GM18909 (cell line): Measurements from ENCODE around the gene AIFM3.
"Not testable (repeated sequence)": the region's sequence is repeated elsewhere in the genome, so short reads cannot be mapped to it uniquely, and the experiment has no call there.

Source experiments
- ATAC-seq: cut with Tn5 transposase; IDR thresholded peaks from one replicate; pipeline ENCODE4 v1.9.1; 2021; ENCODE audit warnings: mild to moderate bottlenecking; ENCODE audit not compliant: unreplicated experiment, poor library complexity

The AIFM3 gene

DNA sequence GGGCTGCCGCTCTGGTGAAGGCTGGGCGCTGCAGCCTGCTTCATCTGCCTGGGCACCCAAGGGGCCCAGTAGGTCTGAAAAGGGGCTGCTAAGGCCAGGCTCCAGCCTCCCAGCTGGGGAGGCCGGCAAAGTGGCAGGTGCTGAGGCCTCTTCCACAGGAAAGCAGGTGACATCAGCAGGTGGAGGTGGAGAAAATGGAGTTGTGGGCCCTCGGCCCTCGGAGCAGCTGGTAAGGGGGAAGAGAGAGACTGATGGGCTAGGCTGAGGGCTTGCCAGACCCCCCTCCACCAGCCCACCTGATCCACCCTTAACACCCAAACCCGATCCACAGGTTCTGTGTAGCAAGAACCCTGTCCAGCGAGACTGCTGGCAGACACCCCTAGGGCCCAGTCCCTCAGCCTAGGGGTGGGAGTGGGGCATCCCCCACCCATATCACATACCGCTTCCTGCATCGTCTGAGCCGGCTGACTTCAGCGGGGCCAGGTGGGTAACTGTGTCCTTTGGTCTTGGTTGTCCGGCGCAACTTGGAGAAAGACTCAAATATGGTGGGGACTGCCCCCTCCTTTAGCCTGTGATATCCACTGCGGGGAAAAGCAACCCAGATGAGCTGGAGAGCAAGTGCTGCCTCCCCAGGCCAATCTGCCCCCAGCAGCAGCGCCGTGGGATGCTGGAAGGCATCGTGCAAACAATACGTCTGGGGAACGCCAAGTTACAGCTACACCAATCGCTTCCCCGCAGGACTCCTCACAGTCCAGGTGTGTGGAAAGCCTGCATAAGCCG lies 33.3 kb downstream of the AIFM3 start:
- no peak for ATAC-seq

DNA sequence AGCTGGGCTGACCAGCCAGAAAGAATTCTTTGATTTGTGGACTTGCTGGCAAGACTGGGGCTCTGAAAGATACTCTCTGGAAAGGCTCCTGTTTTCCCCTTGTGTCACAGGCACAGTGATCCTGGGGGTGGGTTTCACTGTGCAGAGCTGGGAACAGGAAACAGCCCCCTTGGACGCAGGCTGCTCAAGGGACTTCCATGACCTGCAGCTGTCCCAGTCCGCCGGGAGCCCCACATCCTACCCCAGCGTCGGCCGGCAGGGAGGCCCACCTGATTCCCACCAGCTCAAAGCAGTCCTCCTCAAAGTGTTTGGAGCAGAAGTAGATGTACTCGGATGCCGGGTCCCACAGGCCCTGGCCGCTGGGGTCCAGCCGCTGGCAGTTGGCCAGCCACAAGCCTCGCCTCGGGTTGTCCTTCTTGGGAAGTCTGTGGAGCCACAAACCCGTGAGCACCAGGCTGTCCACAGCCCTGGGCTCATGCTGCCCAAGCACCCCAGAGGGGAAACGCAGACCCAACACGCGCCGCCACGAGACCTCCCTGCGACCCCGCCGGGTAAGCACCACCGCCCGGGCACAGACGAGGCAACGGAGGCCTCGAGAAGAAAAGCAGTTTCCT lies 34.0 kb downstream of the AIFM3 start:
- ATAC-seq = peak; percentile 11

DNA sequence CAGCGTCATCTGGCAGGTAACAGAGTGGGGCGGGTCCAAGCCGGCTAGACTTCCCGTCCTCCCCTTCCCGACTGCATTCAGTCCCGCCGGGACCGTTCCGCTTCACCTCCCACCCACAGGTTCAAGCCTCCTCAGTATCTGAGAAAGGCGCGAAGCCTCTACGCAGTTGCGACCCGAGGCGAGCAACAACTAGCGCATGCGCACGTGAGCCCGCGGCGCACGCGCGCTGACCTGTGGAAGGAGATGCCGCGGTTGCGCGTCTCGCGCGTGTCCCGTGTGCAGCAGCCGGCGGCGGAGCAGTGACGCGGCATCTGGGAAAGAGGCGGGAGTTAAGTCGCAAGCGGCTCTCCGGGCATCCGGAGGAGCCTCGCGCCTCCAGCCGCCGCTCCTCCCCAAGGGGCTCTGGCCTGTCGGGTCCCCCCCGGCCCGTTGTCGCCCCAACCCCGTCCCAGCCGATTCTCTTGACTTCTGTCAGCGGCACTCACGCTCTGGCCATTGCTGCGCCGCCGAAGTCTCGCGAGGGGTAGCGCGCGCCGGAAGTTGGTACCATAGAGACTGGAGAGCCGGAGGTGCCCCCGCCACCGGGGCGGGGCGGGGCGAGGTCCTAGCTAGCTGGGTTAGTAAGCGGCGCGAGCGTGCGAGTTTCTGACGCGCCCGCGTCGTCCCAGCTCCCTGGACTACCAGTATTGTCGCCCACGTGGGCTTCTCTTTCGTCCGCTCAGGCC lies 34.7 kb downstream of the AIFM3 start, which contains the start of gene THAP7:
Gene THAP7 (minus strand): TSS at position 518 of the 725 bp plus-strand sequence. CDS start 207 bp downstream, at position 311.
- ATAC-seq = peak; percentile 88

DNA sequence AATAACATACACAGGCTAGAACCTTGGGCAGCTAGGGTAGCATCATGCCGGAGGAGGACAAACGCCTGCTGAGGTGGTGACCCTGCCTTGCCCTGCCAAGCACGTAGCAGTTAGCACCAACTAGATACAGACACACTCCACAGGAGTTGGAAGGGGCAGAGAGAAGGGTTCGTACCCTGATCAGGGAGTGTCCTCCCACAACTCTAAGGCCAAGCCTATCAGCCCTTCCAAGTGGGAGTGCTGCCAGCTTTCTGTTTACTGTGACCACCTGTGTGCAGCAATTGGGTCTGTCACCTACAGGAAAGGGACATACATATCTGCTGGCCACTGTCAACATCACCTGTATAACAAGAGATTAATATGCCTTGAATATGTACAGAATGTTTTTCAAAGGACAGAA lies 36.7 kb downstream of the AIFM3 start:
- no peak for ATAC-seq

DNA sequence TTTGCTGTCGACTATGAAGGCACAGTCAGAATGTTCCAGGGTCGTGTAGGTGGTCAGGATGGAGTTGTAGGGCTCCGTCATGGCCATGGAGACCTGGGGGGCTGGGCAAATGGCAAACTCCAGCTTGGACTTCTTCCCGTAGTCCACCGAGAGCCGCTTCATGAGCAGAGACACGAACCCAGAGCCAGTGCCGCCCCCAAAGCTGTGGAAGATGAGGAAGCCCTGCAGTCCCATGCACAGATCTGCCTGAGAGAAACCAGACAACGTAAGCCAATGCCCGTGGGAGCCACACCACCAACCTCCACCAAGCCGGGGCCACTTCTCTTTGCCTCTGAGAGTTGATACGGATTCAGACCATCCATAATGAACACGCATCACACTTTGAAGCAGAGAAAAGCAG lies 42.2 kb downstream of the AIFM3 start:
- not testable (repeated sequence) for ATAC-seq

DNA sequence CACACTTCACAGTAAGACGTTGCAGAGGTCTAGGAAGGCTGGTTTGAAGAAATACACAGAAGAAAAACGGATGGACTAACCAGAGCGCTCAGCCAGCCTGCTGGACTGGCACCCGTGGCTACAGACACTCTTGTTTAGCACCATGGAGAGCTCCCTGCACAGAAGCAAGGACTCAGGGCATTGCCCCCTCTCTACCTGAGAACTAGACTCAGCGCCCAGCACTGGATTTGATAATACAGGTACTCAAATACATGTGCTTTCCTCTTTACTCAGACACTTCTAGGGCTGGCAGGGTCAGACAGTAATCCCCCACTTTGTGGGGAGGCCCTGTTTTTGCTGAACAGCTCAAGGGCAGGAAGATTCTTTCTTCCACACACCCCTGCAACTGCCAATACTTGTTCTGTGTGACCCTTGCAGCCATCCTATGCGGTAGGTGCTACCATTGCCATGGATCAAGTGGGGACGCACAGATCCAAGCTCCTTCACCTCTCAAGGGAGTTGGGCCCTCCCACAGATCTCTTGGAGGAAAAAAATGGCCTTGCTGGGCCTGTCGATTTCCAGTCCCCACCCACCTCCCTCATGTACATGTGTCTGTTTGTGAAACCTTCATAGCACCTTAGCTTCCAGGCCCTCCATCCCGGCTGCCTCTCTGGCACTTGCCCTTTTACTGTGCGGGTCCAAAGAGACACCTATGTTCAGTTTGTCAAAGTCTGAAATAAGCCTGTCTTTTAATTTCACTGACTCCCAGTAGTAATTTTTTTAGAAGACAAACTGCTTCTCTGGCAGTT lies 42.8 kb downstream of the AIFM3 start:
- ATAC-seq = no peak

DNA sequence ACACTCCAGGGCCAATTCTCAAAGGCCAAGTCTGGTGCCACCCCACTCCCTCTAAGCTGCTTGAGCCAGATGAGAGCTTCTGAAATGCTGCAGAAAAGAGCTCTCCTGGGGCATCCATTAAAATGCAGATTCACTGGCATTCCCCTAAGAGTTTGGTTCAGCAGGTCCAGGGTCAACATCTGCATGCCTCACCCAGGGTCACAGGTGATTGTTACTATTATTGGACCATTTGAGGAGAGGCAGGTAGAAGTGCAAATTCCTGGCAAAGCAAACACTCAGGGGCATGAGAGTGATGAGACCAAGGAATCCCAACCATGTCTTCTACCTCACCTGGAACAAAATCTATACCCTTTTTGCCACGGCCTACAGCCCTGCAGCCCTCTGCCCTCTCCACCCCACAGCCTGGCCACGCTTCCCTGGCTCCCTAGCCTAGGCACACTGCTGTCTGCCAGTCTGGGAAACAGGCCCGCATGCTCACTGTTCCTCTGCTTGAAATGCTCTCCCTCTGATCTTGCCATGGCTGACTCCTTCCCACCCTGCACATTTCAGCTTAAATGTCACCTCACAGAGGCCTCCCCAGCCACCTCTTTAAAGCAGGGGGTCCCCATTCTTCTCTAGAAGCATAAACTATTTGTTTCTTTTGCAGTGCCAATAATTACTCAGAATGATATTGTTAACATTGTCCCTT lies 43.5 kb downstream of the AIFM3 start:
- ATAC-seq = no peak

DNA sequence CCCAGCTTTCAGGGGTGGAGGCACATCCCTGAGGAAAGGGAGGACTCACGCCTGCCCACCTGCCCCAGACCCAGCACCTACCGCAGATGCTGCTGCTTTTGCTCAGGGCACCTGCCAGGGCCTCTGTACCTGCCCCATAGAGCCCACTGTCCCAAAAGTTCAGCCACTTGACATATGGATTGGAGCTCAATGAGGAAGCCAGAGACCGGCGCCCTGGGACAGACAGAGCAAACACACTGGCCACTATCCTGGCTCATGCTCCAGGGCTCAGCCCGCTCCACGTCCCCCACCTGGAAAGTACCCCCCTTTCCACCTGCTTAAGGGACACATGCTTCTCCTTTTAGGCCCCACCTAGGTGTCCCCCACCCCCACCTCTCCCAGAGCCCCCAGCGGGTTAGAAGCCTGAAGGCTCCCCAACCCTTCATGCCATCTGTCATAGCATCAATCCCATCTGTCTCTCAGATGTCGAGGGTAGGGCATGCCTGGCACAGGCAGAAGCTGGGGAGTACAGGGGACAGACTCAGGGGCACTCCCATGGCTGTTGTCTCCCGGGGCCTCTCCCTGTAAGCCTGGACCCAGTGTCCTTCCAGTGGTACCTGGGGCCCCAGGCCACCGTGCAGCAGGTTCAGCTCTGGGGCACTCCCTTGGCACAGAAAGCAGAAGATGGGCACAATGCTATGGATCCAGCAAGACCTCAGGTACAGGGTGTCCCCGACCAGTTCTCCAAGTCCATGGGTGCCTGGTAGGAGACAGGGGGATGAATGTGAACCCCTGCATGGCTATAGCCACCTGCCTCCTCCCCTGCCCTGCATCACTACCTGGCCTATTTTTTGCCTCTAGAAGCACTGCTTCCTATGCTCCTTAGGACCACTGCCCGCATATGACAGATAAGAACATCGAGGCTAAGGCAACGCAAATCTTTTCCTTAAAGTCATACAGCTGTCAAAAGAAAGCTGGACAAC lies 45.7 kb downstream of the AIFM3 start:
- no peak for ATAC-seq

DNA sequence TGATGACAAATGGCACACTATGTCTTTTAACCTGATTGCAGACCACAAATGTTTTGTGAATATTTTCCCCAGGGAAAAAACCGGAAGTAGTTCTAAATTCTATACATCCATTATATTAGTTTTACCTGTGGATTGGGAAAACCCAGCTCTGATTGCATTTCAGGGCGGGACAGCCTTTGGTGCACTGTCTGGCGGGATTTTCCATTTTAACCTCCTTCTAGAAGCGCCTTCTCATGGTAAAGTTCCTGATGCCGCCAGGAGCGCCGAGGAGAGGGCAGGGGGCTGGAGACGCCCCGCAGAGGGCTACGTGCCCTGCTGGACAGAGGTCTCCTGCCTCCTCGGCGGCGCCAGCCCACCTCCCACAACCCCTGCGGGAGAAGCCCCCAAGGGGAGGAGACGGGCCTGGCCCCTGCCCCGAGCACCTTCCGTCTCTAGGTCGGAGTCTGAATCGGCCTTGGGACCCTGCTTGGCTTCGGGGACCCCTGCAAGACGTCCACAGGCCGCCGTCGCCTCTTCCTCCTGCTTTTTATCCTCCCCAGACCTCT lies 46.7 kb downstream of the AIFM3 start:
- peak; percentile 12 for ATAC-seq

DNA sequence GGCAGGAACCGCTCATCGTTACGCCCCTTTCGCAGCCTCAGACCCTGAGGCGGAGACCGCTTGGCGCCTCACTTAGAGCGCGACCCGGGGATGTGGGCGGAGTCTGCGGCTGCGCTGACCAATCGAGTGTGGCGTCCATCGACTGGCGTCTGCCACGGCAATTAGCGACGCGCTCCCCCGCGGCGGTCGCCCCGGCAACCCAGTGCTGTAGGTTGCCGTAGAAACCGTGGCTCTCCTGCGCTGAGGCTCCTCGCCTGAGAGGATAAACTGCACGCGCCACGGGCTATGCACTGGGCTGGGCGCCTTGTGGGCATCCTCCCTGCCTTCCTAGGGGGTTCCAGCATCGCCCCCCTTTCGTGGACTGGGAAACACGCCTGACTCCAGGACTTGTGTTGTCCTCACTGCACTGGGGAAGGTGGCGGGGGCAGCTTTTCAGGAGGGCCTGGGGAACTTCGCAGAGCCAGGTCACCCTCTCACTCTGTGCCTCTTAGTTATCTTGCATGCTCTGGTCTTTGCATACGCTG lies 47.2 kb downstream of the AIFM3 start:
- ATAC-seq = peak; percentile 88

DNA sequence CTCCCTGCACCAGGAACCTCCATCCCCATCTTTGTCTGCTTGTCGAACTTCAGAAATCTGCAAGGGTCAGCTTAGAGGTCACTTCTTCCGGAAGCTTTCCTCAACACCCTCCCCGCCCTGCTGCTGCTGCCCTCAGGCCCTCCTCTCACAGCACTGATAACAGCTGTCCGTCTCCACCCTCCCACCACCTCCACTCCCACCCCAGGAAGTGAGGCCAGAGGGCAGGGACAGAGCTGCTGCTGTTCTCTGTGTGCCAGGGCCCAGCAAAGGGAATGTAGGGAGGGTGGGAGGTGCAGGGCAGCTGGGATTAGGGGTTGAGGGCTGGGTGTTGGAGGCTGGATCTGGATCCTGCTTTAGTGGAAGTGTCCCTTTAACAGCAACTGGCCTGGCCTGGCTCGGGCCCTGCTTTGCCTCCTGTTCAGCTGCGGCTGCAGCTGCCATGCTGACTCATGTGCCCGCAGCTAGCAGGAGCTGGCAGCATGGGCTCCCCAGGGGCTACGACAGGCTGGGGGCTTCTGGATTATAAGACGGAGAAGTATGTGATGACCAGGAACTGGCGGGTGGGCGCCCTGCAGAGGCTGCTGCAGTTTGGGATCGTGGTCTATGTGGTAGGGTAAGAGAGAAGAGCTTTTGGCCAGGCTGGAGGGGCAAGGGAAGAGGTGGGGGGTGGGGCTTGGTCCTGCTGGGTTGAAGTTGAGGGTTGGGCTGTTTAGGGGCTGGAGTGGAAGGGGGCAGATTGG lies 47.8 kb downstream of the AIFM3 start, which contains the start of gene P2RX6:
Gene P2RX6 (plus strand): TSS at position 440 of the 740 bp plus-strand sequence. CDS start 10 bp downstream, at position 450.
- ATAC-seq = no peak

DNA sequence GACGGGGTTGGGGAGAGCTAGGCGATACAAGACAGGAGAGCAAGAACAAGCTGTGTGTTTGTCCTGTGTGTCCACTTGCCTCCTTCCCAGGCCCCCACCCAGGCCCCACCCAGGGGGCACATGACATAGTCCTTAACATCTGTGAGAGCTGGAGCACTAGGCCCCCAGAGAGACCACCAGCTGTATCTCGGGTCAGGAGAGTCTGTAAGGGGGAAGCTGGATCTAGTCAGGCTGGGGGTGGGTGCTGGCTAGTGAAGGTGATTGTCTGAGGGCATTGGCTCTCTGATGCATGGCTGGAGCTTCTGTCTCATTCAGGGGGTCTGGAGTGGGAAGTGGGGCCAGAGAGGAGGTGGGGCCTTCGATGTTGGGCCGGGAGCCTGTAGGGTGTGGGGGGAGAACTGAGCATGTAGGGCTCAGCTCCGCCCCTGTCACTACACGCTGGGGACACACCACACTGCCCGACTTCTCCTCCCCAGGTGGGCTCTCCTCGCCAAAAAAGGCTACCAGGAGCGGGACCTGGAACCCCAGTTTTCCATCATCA lies 48.5 kb downstream of the AIFM3 start:
- no peak for ATAC-seq

DNA sequence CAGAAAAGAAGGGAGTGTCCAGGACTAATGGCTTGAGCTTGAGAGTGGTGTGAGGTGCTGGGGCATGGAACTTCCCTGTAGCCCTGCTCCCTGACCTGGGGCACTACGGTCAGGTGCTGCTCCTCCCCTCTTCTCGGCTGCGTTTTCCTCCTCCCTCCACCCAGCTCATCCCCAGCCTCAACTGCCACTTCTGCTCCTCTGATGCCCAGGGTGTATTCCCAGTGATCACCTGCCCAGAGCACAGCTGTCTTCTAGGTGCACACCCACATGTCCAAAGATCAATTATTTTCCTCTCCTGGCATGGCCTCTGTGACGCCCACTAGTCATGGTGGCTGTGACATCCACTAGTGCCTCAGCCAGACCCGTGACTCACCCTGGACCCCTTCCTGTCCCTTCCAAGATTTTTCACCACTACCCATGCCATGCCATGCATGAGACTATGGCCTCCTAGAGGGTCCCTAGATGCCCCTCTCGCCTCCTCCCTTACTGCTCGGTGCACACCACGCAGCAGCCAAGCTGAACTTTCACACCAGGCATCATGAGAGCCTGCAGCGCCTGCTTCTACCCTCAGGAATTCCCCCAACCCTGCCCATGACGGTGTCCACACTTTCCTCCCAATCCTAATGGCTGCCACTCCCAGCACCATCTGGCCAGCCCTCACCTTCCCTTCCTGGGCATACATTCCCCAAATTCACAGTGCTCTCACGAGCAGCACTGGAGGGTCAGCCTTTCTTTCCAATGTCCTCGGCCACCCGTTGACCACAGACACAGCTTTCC lies 49.8 kb downstream of the AIFM3 start:
- no peak for ATAC-seq

DNA sequence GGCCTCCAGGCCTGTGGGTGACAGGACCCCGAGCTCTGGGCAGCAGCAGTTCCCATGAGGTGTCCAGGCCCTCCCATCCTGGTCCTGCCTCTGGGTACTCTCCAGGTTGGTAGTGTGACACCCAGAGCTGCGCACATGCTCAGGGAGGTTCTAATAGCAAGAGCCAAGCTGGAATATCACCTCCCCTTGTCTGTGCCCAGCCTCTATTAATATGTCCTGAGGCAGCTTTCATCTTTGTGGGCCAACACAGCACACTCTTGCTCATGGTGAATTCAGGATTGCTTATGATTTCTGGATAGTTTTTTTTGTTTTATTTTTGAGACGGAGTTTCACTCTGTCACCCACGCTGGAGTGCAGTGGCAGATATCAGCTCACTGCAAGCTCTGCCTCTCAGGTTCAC lies 51.3 kb downstream of the AIFM3 start:
- no peak for ATAC-seq

DNA sequence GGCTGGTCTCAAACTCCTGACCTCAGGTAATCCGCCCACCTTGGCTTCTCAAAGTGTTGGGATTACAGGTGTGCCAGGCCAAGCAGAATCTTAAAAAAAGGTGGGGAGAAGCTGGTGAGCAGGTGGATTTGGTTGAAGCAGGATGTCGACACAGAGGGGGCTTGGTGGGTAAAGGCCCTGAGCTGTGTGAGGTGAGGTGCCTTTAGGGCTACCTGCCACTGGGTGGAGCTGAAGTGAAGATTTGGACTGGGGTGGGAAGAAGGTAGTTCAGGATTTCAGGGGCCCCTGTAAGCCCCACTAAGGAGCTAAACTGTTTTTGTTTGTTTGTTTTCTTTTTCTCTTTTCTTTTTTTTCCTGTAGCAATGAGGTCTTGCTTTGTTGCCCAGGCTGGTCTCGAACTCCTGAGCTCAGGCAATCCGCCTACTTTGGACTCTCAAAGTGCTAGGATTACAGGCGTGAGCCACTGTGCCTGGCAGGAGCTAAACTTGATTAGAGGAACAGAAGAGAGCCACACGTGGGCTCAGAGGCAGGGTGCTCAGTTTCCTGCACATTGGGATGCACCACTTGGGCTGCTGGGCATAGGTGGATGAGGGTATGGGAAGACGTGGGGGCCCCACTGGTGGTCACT lies 53.9 kb downstream of the AIFM3 start:
- no peak for ATAC-seq

DNA sequence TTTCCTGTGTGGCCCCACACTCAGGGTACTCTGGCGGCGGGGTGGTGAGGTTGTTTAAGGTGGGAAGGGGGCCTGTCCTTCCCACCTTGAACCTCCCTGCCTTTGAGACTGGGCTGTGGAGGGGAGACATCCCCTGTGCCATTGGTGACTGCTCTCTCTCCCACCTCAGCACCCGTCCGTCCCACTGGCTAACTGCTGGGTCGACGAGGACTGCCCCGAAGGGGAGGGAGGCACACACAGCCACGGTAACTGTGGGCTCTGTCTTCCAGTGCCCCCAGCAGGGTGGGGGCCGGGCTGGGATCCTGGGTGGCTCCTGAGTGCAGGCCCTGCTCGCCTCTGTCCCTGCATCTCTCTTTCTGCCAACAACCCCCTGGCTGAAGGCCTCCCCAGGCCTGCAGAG lies 55.5 kb downstream of the AIFM3 start:
- no peak for ATAC-seq
